Raji (cell line): ENCODE results near the gene ATOH8.

Experiments
- POLR2A ChIP-seq: IDR thresholded peaks from 2 replicates; pipeline ENCODE4 v1.6.1; 2011; ENCODE audit warnings: low read depth, low read length, control low read depth; ENCODE audit not compliant: insufficient read depth

ATOH8 gene

DNA sequence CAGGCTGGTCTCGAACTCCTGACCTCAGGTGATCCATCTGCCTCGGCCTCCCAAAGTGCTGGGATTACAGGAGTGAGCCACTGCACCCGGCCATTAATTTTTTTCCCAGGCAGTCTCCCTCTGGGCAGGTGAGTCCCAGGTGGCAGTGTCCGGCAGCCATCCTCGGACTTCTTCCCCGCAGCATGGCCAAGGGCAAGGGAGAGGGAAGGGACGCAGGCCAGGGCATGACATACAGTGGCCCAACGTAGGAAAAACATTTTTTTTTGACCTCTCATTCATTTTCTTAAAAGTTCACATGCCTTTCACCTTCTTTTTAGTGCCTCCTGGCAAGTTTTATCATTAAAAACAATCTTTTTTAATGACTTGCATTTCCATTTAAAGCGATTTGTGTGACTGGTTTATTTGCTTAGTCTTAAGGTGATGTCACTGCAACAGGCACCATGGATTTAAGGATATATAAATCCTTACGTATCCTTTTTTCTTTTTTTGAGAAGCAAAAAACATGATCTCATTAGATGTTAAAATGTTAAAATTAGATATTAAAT is 23.0 kb upstream of the ATOH8 start:
- TF ChIP-seq POLR2A, result no peak

- no peak for TF ChIP-seq POLR2A
Measured at GRCh38 chr2:85731606-85732005, 22.2 kb upstream of the ATOH8 start.

DNA sequence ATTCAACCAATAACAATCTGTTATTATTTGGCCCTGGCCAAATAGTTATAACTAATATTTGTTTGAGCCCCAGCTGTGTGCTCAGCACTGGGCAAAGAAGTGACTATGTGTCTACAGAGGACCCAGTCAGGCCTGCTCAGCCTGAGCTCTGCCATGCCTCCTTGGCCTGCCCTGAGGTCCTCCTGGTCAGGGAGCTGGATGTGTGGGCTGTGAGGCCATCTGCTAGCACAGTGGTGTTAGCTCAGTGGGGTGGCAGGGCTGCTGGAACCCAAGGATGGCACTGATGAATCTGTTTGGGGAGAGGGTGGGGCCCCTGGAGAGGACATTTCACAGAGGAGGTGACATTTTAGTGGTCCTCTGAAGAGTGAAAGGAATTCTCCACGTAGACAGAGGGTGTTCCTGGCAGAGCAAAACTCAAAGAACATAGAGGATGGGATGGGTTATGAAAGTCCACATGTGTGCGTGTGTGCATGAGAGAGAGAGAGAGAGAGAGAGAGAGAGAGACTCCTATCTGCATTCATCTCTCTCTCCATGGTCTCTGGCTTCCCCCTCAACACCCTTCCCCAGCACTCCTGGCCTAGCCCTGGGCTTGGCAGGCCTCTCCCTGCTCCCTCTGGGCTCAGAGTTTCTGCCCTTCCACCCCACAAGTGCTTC is 21.2 kb upstream of the ATOH8 start:
- no peak for TF ChIP-seq POLR2A

DNA sequence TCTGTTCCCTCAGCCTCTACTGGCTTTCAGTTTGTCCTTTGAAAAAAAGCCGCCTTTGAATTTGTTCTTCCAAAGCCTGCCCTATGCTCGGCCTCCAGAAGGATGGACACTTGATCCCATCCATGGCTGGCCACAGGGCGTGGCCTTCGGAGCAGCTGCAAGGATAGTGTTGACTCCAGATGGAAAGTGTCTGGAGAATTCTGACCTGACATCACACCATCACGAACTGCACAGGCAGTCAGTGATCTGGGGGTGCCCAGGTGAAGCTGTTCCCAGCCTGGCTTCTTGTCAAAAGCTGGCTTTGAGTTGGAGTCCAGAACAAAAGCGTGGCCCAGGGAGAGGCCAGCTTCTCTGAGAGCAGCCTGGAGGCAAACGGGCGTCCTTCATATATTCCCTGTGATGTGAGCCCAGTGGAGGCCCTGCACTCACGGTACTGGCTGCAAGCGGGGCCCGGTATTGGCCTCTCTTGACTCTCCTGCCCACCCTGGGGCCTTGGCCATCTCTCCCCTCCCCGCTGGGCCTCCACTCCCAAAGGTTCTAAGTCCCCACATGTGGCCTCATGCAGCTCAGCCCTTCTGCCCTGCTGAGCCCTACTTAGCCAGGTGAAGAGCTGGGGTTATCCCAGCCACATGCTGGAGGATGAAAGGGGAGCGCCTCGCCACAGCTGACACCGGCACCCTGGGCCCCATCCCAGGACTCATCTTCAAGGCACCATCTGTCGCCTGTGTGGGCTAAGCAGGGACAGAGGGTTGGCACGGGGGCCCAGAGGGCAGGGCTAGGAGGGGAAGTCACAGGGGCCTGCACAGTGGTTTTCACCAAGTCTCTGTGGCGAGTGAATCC is 20.4 kb upstream of the ATOH8 start:
- no peak for TF ChIP-seq POLR2A

- TF ChIP-seq POLR2A, result no peak
Measured at GRCh38 chr2:85734015-85734414, 19.8 kb upstream of the ATOH8 start.

DNA sequence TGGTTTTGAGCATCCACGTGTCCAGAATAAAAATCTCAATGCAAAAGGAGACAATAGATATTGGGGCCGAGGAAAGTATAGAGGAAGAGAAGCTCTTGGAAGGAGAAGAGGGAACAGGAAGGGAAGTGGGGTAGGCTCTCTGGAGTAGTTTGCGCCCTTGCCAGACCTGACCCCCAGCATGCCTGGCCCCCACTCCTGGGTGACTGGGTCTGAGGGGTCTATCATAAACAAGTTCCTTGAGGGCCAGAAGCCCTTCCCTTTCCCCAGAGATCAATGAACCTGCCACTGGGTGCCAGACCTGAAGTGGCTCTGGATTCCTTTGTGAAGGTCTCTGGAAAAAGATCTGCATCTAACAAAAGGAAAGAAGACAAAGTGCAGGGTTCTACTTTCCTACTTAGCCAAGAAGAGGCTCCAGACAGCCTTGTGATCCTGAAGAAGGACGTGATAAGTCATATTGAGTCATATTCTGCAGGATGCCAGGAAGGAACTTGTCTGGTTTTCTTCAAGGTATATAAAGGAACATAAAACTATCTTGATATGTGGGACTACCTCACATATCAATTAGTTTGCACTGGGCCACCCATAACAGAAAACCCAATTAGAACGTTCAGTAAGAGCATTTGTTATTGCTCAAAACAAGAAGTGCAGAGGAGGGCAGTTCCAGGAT is 18.7 kb upstream of the ATOH8 start:
- TF ChIP-seq POLR2A, result no peak

DNA sequence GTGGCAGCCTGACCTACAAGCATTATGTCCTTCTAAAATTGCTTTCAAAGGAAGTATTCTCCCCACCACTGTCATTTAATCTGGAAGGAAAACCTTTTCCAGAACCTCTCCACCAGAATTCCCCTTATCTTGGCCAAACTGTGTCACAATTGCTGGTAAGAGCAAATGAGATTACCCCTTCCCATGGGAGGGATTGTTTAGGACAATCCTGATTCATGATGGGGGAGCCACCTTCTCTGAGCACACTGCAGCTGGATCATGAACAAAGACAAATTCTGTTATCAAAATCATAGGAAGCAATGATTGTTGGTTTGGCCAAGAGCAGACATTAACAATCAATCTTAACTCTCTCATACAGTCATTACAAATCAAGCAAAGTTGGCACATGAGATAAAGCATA is 18.1 kb upstream of the ATOH8 start:
- no peak for TF ChIP-seq POLR2A

GRCh38 chr2:85736456-85737355 is 17.1 kb upstream of the ATOH8 start:
- no peak for TF ChIP-seq POLR2A

- no peak for TF ChIP-seq POLR2A
Measured at GRCh38 chr2:85737481-85737880, 16.3 kb upstream of the ATOH8 start.

GRCh38 chr2:85737961-85738360 is 15.8 kb upstream of the ATOH8 start:
- TF ChIP-seq POLR2A, result no peak

- no peak for TF ChIP-seq POLR2A
Measured at GRCh38 chr2:85740193-85740592, 13.6 kb upstream of the ATOH8 start.

DNA sequence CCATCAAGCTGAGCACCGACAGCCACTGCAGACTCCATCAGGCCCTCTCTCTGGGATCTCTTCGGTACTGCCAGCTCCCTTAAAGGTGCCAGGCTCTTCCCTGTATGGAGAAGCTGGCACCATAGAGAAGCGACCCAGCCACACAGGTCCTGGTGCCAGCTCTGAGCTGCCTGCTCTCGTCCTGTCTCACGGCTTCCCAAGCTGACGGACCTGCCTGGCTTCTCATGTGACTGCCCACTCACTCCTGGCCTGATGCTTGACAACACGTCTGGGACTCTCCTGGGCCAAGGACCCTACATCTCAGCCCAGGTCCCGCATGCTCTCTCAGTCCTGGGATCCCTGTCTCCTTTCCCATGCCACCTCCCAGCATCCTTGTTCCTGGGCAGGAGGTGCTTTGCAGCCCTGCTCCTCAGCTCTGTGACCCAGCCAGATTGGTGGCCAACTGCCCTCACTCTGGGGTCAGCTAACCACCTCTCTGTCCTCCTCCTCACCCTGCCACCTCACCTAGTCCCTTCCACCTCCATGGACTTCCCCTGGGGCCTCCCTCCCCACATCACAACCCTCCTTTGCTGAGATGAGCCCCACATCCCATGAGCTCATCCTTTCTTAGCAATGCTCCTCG is 12.5 kb upstream of the ATOH8 start:
- no peak for TF ChIP-seq POLR2A

- no peak for TF ChIP-seq POLR2A
Measured at GRCh38 chr2:85741833-85742455, 11.8 kb upstream of the ATOH8 start.

- no peak for TF ChIP-seq POLR2A
Measured at GRCh38 chr2:85743304-85743978, 10.3 kb upstream of the ATOH8 start.

GRCh38 chr2:85744055-85744454 is 9.7 kb upstream of the ATOH8 start:
- no peak for TF ChIP-seq POLR2A
